ENCODE results near the gene VWA7.

DNA sequence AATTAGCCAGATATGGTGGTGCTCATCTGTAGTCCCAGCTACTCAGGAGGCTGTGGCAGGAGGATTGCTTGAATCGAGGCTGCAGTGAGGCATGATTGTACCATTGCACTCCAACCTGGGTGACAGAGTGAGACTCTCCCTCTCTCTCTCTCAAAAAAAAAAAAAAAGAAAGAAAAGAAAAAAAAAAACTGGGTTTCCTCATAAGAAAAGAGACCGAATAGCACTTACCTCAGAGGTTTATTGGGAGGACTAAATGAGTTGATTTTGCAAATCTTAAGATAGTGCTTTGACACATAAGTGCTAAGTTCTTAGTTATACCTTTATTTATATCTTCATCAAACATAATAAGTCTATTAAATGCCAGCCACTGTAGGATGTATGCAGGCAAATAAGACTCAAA lies 6.3 kb downstream of the VWA7 start:
- TF ChIP-seq, protein P1, sequence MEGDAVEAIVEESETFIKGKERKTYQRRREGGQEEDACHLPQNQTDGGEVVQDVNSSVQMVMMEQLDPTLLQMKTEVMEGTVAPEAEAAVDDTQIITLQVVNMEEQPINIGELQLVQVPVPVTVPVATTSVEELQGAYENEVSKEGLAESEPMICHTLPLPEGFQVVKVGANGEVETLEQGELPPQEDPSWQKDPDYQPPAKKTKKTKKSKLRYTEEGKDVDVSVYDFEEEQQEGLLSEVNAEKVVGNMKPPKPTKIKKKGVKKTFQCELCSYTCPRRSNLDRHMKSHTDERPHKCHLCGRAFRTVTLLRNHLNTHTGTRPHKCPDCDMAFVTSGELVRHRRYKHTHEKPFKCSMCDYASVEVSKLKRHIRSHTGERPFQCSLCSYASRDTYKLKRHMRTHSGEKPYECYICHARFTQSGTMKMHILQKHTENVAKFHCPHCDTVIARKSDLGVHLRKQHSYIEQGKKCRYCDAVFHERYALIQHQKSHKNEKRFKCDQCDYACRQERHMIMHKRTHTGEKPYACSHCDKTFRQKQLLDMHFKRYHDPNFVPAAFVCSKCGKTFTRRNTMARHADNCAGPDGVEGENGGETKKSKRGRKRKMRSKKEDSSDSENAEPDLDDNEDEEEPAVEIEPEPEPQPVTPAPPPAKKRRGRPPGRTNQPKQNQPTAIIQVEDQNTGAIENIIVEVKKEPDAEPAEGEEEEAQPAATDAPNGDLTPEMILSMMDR (IDR thresholded peaks at IDR 0.05), result no peak
- TF ChIP-seq EP300 (IDR thresholded peaks at IDR 0.05) (no peak), SREBF2 (IDR thresholded peaks at IDR 0.05) (no peak), POLR2A (IDR thresholded peaks at IDR 0.05; ENCODE audit: low read length) (no peak), RAD21 (conservative IDR thresholded peaks at IDR 0.05 in 1 of 2, IDR thresholded peaks at IDR 0.05 in 1 of 2) (no peak), JUNB (IDR thresholded peaks at IDR 0.05) (no peak), NFE2L2 (conservative IDR thresholded peaks at IDR 0.05; ENCODE audit: low read length) (no peak), RFX5 (IDR thresholded peaks at IDR 0.05) (no peak), GATA3 (IDR thresholded peaks at IDR 0.05; ENCODE audit: borderline replicate concordance) (no peak)
